HEK293T (cell line): Measurements from ENCODE around the gene DVL3.

ENCODE experiments used
- ARNT ChIP-seq: fragments of 450-650 bp; IDR thresholded peaks from 2 replicates; pipeline ENCODE4 v1.6.1; 2017; ENCODE audit warnings: mild to moderate bottlenecking
- CTBP1 ChIP-seq: fragments of 450-650 bp; IDR thresholded peaks from 2 replicates; pipeline ENCODE4 v1.6.1; 2016; ENCODE audit warnings: borderline replicate concordance
- ELF4 ChIP-seq: fragments of 450-650 bp; IDR thresholded peaks from 2 replicates; pipeline ENCODE4 v1.6.1; 2017; ENCODE audit warnings: antibody characterized with exemption
- FOXK2 ChIP-seq: fragments of 450-650 bp; IDR thresholded peaks from 2 replicates; pipeline ENCODE4 v1.6.1; 2016; ENCODE audit warnings: mild to moderate bottlenecking
- FOXM1 ChIP-seq: fragments of 450-650 bp; IDR thresholded peaks from 2 replicates; pipeline ENCODE4 v1.6.1; 2017; ENCODE audit warnings: mild to moderate bottlenecking, borderline replicate concordance
- NFRKB ChIP-seq: fragments of 450-650 bp; IDR thresholded peaks from 2 replicates; pipeline ENCODE4 v1.6.1; 2016; ENCODE audit warnings: mild to moderate bottlenecking, moderate library complexity
- SP1 ChIP-seq: fragments of 450-650 bp; IDR thresholded peaks from 2 replicates; pipeline ENCODE4 v1.6.1; 2017
- SUZ12 ChIP-seq: fragments of 450-650 bp; IDR thresholded peaks from 2 replicates; pipeline ENCODE4 v1.6.1; 2016; ENCODE audit warnings: mild to moderate bottlenecking
- TARDBP ChIP-seq: fragments of 450-650 bp; IDR thresholded peaks from 2 replicates; pipeline ENCODE4 v1.6.1; 2016

GRCh38 chr3:184133840-184134745 is 21.1 kb upstream of the DVL3 start:
- TF ChIP-seq FOXK2 (no peak), ELF4 (no peak), CTBP1 (no peak), SP1 (no peak), SUZ12 (no peak), FOXM1 (no peak), TARDBP (no peak), NFRKB (no peak), ARNT (no peak)
